ENCODE data around the gene AMOT.

DNA sequence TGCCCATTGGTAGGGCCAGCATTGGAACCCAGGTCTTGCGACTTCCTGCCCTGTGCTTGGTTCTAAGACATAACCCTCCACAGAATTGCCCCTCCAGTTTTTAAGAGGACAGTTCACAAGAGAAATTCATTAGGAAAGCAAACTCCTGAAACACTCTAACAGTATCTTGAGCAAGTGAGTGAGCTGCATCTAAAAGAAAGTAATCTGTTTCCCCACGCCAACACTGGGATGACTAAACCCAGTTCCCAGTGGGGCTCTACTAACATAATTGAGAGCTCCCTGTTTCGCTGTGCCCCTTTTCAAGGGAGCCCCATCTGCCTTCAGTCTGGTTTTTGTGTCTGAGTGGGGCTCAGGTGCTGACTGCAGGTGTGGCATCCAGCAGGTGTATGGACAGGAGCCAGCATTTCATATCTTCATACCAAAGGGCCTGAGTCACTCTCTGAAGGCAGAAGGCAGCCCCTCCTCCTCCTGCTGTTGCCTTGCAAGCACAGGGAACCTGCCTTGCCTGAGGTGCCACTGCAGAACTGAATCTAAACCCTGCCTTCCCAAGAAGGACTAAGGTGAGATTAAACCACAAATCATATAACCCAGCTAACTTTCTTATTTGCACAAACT is 8.0 kb downstream of the AMOT start:
- TF ChIP-seq EP300 (IDR thresholded peaks at IDR 0.05) (no peak), POLR2A (IDR thresholded peaks at IDR 0.05) (no peak), POLR2AphosphoS5 (IDR thresholded peaks at IDR 0.05) (peak in 2 of 3 donors; percentile 15 to 34)
- TF ChIP-seq, protein P1, sequence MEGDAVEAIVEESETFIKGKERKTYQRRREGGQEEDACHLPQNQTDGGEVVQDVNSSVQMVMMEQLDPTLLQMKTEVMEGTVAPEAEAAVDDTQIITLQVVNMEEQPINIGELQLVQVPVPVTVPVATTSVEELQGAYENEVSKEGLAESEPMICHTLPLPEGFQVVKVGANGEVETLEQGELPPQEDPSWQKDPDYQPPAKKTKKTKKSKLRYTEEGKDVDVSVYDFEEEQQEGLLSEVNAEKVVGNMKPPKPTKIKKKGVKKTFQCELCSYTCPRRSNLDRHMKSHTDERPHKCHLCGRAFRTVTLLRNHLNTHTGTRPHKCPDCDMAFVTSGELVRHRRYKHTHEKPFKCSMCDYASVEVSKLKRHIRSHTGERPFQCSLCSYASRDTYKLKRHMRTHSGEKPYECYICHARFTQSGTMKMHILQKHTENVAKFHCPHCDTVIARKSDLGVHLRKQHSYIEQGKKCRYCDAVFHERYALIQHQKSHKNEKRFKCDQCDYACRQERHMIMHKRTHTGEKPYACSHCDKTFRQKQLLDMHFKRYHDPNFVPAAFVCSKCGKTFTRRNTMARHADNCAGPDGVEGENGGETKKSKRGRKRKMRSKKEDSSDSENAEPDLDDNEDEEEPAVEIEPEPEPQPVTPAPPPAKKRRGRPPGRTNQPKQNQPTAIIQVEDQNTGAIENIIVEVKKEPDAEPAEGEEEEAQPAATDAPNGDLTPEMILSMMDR (IDR thresholded peaks at IDR 0.05), result no peak

All from stomach (tissue), 4 donors.